Stimulated activated CD4-positive, alpha-beta T cell treated with anti-CD3 and anti-CD28 coated beads, Interleukin-1b, Interleukin-23, amount 100 ng/mL, for 48 hours (primary cell): ENCODE measurements around the gene SLC35G3.
"Not testable (repeated sequence)": the region's sequence is repeated elsewhere in the genome, so short reads cannot be mapped to it uniquely, and the experiment has no call there.

ENCODE experiments used
- DNase-seq: peaks from one replicate; pipeline ENCODE4 v3.0.0-alpha.2; 2020

The SLC35G3 gene

GRCh38 chr17:35162755-35163154 is 31.4 kb downstream of the SLC35G3 start:
- DNase-seq = no peak

DNA sequence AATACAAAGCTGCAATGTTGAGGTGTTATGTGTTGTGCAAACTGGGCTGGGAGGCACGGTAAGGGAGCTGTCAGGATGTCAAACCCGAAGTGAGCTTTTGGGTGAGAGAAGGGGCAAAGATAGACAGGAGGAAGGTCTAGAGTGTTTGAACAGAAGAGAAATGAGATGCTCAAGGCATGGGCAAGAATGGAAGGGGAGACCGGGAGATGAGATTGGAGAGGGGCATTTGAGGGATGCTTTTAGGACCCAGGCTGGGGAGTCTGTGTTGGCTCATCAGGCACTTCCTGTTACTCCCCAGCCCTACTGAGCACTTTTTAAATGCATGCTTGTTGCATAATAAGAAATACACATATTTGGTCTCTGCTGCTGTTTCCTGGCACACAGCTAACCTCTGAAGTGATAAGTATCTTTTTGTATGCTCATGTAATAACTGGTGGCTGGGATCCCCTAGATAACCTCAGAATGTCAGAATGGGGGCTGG is 32.9 kb downstream of the SLC35G3 start:
- no peak for DNase-seq

- peak; percentile 27 for DNase-seq
Measured at GRCh38 chr17:35160354-35161201, 33.6 kb downstream of the SLC35G3 start.

DNA sequence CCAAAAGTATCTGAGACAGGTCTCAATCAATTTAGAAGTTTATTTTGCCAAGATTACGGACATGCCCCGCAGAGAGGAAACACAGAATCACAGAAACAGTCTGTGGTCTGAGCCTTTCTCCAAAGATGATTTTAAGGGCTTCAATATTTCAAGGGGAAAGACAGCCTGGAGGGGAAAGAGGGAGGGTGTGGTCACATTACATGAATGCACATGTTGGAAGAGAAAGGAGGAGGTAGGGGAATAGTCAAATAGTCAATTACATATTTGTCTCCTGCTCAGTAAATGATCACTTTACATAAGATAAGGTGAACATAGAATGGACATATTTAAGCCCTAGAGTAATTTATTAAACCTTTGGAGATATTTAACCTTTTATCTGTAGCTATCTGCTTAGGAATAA is 34.3 kb downstream of the SLC35G3 start:
- no peak for DNase-seq

DNA sequence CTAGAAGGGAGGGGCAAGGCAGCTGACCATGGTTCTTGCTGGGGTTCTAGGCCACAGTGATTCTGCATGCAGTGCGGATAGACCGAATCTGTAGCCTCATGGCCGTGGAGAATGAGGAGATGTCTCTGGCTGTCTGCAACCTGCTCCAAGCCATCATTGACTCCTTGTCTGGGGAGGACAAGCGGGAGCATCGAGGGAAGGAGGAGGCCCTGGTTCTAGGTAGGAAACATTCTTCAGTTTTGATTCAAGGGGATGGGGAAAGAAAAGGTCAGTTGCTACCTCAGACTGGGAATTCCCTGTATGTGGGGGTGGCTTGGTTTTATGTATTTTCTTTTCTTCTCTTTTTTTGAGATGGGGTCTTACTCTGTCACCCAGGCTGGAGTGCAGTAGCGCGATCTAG is 38.9 kb downstream of the SLC35G3 start:
- no peak for DNase-seq

DNA sequence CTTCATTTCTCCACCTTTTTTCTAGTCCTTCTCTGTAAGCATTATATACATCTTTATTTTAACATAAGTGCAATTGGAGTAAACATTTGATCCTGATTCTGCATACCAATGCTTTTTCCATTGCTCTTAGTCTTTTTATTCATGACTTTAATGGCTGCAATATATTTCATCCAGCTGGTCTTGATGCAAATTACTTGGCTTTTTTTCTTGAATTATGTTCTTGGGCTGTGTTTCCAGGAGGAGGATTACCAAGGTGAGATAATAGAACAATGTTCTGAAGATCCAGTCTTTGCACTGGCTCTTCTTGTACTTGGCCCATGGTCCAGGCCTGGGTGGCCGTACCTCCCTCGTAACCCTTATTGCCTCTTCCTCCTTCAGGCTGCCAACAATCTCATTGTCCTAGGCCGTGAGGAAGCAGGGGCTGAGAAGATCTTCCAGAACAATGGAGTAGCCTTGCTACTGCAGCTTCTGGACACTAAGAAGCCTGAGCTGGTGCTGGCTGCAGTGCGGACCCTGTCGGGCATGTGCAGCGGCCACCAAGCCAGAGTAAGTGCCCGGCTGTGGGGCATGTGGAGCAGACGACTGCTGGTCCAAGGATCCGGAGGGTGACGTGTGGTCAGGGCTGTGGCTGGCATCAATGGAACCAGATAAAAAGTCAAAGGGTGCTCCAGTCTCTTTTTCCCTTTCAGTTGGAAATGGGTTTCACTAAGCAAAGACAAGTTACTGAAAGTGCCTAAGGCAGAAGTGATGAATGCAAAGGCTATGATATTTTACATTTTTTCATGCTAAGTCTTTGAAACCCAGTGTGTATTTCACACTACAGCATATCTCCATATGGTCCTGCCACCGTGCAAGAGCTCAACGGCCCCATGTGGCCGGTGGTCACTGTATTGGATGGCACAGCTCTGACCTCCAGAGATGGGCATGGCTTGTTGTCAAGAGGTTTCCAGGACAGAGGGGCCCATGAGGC is 39.7 kb downstream of the SLC35G3 start:
- DNase-seq = no peak

DNA sequence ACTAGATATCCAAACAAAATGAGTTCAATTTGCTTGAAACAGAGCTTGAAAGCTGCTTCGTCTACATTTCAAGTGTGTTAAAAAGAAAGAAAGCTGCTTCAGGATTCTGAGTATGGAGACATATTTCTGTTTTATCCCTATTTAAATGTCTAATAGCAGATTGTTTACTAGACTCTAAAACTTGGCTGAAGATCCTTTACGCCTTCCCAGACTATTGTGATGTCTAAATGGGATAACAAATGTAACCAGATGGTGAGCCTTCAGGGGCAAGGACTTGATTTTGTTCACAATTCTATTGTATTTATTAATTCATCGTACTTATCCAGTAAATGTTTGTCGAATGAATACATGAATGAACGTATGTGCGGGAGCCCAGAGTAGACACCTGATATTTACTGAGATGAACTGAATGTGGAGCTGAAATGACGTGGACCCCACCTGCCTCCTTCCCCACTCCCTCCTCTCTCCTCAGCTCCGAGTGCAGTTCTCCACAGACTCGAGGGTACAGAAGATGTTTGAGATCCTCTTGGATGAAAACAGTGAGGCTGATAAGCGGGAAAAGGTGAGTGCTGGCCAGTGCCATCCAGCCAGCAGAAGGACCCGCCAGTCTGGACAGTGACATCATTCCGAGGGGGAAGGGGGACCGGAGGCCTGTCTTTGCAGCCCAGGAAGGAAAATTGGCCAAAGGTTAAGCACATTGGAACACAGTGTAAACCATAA is 41.6 kb downstream of the SLC35G3 start:
- DNase-seq = no peak

GRCh38 chr17:35151080-35151479 is 43.1 kb downstream of the SLC35G3 start:
- not testable (repeated sequence) for DNase-seq

GRCh38 chr17:35149941-35150340 is 44.3 kb downstream of the SLC35G3 start:
- DNase-seq = no peak

- no peak for DNase-seq
Measured at GRCh38 chr17:35148144-35148543, 46.0 kb downstream of the SLC35G3 start.

DNA sequence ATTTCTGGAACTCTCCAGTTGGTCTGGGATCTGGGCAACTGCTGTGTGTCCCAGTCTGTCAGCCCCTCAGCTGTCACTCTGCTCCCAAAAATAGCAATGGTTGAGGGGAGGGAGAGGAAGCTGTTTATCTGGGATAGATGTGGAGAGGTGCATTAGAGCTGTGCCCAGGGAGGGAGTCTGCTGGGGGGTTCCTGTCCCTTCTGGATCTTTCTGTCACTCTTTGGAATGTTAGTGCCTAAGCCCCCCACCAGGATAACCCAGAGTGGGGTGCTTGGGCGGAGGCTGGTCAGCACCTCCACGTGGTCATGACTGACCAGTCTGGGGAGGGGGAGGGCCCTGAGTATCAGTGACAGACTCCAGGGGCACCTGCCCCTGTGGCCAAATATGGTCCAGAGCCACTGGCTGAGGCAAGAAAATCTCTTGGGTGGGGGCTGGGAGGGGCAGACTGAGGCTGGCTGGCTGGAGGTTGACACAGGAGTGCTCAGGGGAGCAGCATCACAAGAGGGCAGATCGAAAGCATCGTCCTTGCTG is 46.8 kb downstream of the SLC35G3 start, which contains the start of gene UNC45B:
Gene UNC45B, plus strand, starts transcription at position 443 of the 531 bp plus-strand sequence. CDS start 447 bp downstream, outside the sequence.
- DNase-seq = no peak

DNA sequence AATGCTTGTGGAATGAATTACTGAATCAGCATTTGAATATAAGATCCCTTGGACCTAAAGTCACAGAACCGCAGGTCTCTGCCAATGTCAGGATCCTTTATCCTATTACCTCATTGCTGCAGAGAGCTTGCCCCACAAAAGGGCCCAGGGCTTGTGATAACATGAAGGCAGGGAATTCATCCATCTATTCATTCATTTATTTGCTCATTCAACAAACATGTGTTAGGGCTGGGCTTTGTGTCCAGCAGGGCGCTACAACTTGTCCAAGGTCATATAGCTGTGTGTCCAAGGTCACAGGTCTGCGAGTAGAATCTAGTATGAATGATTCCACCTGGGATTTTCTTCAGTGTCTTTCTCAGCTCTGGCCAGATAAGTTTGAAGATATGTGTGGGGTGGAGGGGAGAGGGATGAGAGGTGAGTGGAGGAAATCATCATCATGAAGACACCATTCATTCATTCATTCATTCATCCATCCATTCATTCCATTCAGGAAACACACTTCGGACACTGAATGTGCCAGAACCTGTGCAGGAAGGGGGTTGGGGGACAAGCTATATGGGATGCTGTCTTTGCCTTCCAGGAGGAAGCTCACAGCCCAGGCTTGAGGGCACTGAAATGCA is 47.9 kb downstream of the SLC35G3 start:
- no peak for DNase-seq

DNA sequence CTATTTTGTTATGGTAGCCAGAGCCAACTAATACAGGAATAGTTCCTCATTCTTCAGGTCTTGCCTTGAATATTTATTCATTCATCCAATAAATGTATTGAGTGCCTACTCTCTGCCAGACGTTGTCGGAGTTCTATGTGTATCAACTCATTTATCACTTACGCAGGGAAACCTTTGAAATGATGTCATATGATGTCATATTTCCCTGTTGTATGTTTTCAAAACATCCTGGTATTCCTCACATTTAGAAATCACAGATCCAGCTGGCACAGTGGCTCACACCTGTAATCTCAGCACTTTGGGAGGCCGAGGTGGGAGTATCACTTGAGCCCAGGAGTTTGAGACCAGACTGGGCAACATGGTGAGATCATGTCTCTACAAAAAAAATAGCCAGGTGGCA is 49.4 kb downstream of the SLC35G3 start:
- DNase-seq = no peak
